HEK293 (cell line): ENCODE results near the gene TOP3B.

Source experiments
- CTCF ChIA-PET: fragments of 350-600 bp; formaldehyde crosslinking; extraction: SDS; loops from one replicate; lab custom pipeline; 2021; ENCODE audit warnings: antibody characterized with exemption; lab: Yijun Ruan, JAX
- POLR2A ChIA-PET: fragments of 300-600 bp; formaldehyde crosslinking; extraction: SDS; loops from one replicate; lab custom pipeline; 2020; ENCODE audit warnings: antibody characterized with exemption, inconsistent platforms; lab: Yijun Ruan, JAX
- H3K27ac ChIP-seq: fragments of 200-500 bp; sonication (Bioruptor generic); 2 replicates; pipeline ENCODE4 v1.5.1; 2014; ENCODE audit warnings: low read depth, low read length, control low read depth, inconsistent platforms; ENCODE audit errors: extremely low read depth
- H3K36me3 ChIP-seq, 2 experiments: fragments of 200-500 bp in 1 of 2; sonication (Bioruptor generic) in 1 of 2; 1 replicate in 1 of 2; 2 replicates in 1 of 2; pipeline ENCODE4 v1.5.1; 2014 to 2017; ENCODE audit warnings: inconsistent platforms in 2 of 2, low read length in 2 of 2; ENCODE audit not compliant: control insufficient read depth in 2 of 2, insufficient read depth in 1 of 2
- H3K4me1 ChIP-seq: fragments of 200-500 bp; sonication (Bioruptor generic); 2 replicates; pipeline ENCODE4 v1.5.1; 2014; ENCODE audit warnings: mild to moderate bottlenecking, low read length, inconsistent platforms; ENCODE audit not compliant: control insufficient read depth, insufficient read depth
- H3K4me3 ChIP-seq: 2 replicates; pipeline ENCODE4 v1.5.1; 2011; ENCODE audit warnings: low read depth, mild to moderate bottlenecking, control low read depth, low read length, moderate library complexity
- H3K9me3 ChIP-seq: fragments of 200-500 bp; sonication (Bioruptor generic); 2 replicates; pipeline ENCODE4 v1.5.1; 2014; ENCODE audit warnings: low read depth, low read length, inconsistent platforms; ENCODE audit not compliant: control insufficient read depth, insufficient read depth
- BCL6B ChIP-seq: fragments of 450-650 bp; formaldehyde crosslinking; IDR thresholded peaks from 2 replicates; pipeline ENCODE4 v1.5.1; 2017; ENCODE audit warnings: missing biosample characterization, missing genetic modification characterization
- GLI2 ChIP-seq: fragments of 450-650 bp; formaldehyde crosslinking; IDR thresholded peaks from 2 replicates; pipeline ENCODE4; 2017; ENCODE audit warnings: missing biosample characterization, missing genetic modification characterization, low read depth, borderline replicate concordance
- KLF8 ChIP-seq: fragments of 450-650 bp; formaldehyde crosslinking; IDR thresholded peaks from 2 replicates; pipeline ENCODE4 v1.5.1; 2016; ENCODE audit warnings: missing biosample characterization, missing genetic modification characterization
- MEIS1 ChIP-seq: sonication (generic); formaldehyde crosslinking; IDR thresholded peaks from 2 replicates; pipeline ENCODE4 v1.8.1; 2022; ENCODE audit warnings: missing genetic modification reagents, mild to moderate bottlenecking, borderline replicate concordance
- PATZ1 ChIP-seq: fragments of 450-650 bp; formaldehyde crosslinking; IDR thresholded peaks from 2 replicates; pipeline ENCODE4 v1.5.1; 2016; ENCODE audit warnings: missing biosample characterization, missing genetic modification characterization
- PBX3 ChIP-seq: sonication (generic); formaldehyde crosslinking; IDR thresholded peaks from 2 replicates; pipeline ENCODE4 v1.8.1; 2022; ENCODE audit warnings: mild to moderate bottlenecking, moderate library complexity, missing genetic modification reagents
- SALL2 ChIP-seq: fragments of 450-650 bp; formaldehyde crosslinking; IDR thresholded peaks from 2 replicates; pipeline ENCODE4 v1.5.0; 2017; ENCODE audit warnings: missing biosample characterization, mild to moderate bottlenecking, missing genetic modification characterization, borderline replicate concordance
- ZBTB10 ChIP-seq: fragments of 450-650 bp; formaldehyde crosslinking; IDR thresholded peaks from 2 replicates; pipeline ENCODE4 v1.5.1; 2016; ENCODE audit warnings: missing biosample characterization, missing genetic modification characterization
- ZBTB20 ChIP-seq: fragments of 450-650 bp; formaldehyde crosslinking; IDR thresholded peaks from 2 replicates; pipeline ENCODE4 v1.5.1; 2016; ENCODE audit warnings: missing biosample characterization, missing genetic modification characterization
- ZNF148 ChIP-seq: fragments of 450-650 bp; formaldehyde crosslinking; IDR thresholded peaks from 2 replicates; pipeline ENCODE4 v1.5.0; 2017; ENCODE audit warnings: missing biosample characterization, missing genetic modification characterization, borderline replicate concordance
- ZNF175 ChIP-seq: fragments of 450-650 bp; formaldehyde crosslinking; IDR thresholded peaks from 2 replicates; pipeline ENCODE4 v1.5.1; 2016; ENCODE audit warnings: missing biosample characterization, missing genetic modification characterization
- ZNF184 ChIP-seq: fragments of 450-650 bp; IDR thresholded peaks from 2 replicates; pipeline ENCODE4 v1.5.1; 2018; ENCODE audit warnings: missing biosample characterization, mild to moderate bottlenecking, missing genetic modification characterization
- ZNF19 ChIP-seq: fragments of 450-650 bp; formaldehyde crosslinking; IDR thresholded peaks from 2 replicates; pipeline ENCODE4; 2016; ENCODE audit warnings: missing biosample characterization, missing genetic modification characterization, low read depth
- ZNF211 ChIP-seq: fragments of 450-650 bp; formaldehyde crosslinking; IDR thresholded peaks from 2 replicates; pipeline ENCODE4 v1.5.1; 2016; ENCODE audit warnings: low read depth, missing biosample characterization, missing genetic modification characterization
- ZNF214 ChIP-seq: fragments of 450-650 bp; formaldehyde crosslinking; IDR thresholded peaks from 2 replicates; pipeline ENCODE4 v1.5.1; 2017; ENCODE audit warnings: missing biosample characterization, mild to moderate bottlenecking, missing genetic modification characterization, borderline replicate concordance
- ZNF433 ChIP-seq: fragments of 450-650 bp; formaldehyde crosslinking; IDR thresholded peaks from 2 replicates; pipeline ENCODE4 v1.5.1; 2016; ENCODE audit warnings: missing biosample characterization, missing genetic modification characterization, low read depth
- ZNF488 ChIP-seq: fragments of 450-650 bp; formaldehyde crosslinking; IDR thresholded peaks from 2 replicates; pipeline ENCODE4 v1.5.1; 2016; ENCODE audit warnings: missing biosample characterization, missing genetic modification characterization
- ZNF544 ChIP-seq: fragments of 450-650 bp; formaldehyde crosslinking; IDR thresholded peaks from 2 replicates; pipeline ENCODE4 v1.5.0; 2017; ENCODE audit warnings: missing biosample characterization, missing genetic modification characterization
- ZNF561 ChIP-seq: fragments of 450-650 bp; IDR thresholded peaks from 2 replicates; pipeline ENCODE4 v1.5.1; 2018; ENCODE audit warnings: missing biosample characterization, missing genetic modification characterization, borderline replicate concordance
- ZNF629 ChIP-seq: fragments of 450-650 bp; formaldehyde crosslinking; IDR thresholded peaks from 2 replicates; pipeline ENCODE4 v1.5.1; 2017; ENCODE audit warnings: missing biosample characterization, missing genetic modification characterization

TOP3B gene

GRCh38 chr22:21964918-21965484 lies 17.6 kb downstream of the TOP3B start:
- TF ChIP-seq ZNF488 (tag by site-specific recombination) (no peak), KLF8 (tag by site-specific recombination) (no peak), ZNF433 (tag by site-specific recombination) (no peak), ZNF148 (tag by site-specific recombination) (no peak), SALL2 (tag by site-specific recombination) (no peak), ZNF544 (tag by site-specific recombination) (no peak), ZNF561 (tag by site-specific recombination) (no peak), PBX3 (CRISPR knock-in tag) (no peak), GLI2 (tag by site-specific recombination) (no peak), MEIS1 (CRISPR knock-in tag) (no peak), ZNF214 (tag by site-specific recombination) (no peak), ZNF175 (no peak)
- ChIA-PET POLR2A (interaction anchor here (0.6 kb wide), 1 partner anchor 13 kb away, joined by 9 read pairs; no protein-coding TSS in a partner anchor), CTCF (interaction anchor here (1.1 to 9.3 kb wide), 3 partner anchors 12 to 97 kb away, joined by 3 to 47 read pairs (median 3); partner anchors contain the start of gene PPM1F)
- Histone ChIP-seq H3K36me3 (peaks cover 8 to 97% of the 10 kb centered on the region in 2 experiments; a peak in 2 of 3 replicates), H3K4me3 (no peak overlapping the region), H3K27ac (no peak overlapping the region), H3K4me1 (no peaks in the 10 kb centered on the region), H3K9me3 (no peaks in the 10 kb centered on the region)

GRCh38 chr22:21964234-21964633 lies 18.4 kb downstream of the TOP3B start:
- ChIA-PET CTCF (interaction anchor here (9.3 kb wide), 1 partner anchor 12 kb away, joined by 47 read pairs; the partner anchor contains the start of gene PPM1F), POLR2A (no interaction called here)
- H3K9me3 ChIP-seq: no peaks in the 10 kb centered on the region
- H3K27ac ChIP-seq: no peak overlapping the region
- no peak overlapping the region for H3K4me3 ChIP-seq
- H3K4me1 ChIP-seq: no peaks in the 10 kb centered on the region
- H3K36me3 ChIP-seq: peaks cover 5 to 99% of the 10 kb centered on the region in 2 experiments; a peak in 2 of 3 replicates
- TF ChIP-seq PATZ1 (tag by site-specific recombination) (no peak), MEIS1 (CRISPR knock-in tag) (no peak), PBX3 (CRISPR knock-in tag) (no peak), BCL6B (tag by site-specific recombination) (no peak), ZBTB20 (tag by site-specific recombination) (no peak), ZNF19 (tag by site-specific recombination) (no peak), ZNF629 (tag by site-specific recombination) (no peak), ZNF211 (tag by site-specific recombination) (no peak), ZNF184 (tag by site-specific recombination) (no peak), ZBTB10 (tag by site-specific recombination) (no peak), SALL2 (tag by site-specific recombination) (no peak)
